ENCODE data around the gene PITPNC1. TPM values are rescaled to one million over a fixed set of nuclear protein-coding genes. Genes with fewer than 3 reads are reported as not detected.

Gene PITPNC1
- total and polyA plus RNA-seq, 2 of the 13 experiments (the other 11 are each of a cell fraction or from before 2014, with no cell fraction given), result 4.1 to 5.7 TPM

- DNase-seq (ENCODE audit: low spot score) (no peak), FAIRE-seq (no peak), ATAC-seq (no peak)
- BruUV-seq (replicated peaks), result no TSS peak
- Histone ChIP-seq H3K4me3 (replicated peaks in 1 of 3; ENCODE audit: insufficient read depth in 1 of 3, low read depth in 2 of 3, low read length in 3 of 3) (no peak overlapping the region), H2AFZ (ENCODE audit: low read length) (no peak overlapping the region), H3K36me3 (replicated peaks in 1 of 2; ENCODE audit: control insufficient read depth in 1 of 2, insufficient read depth in 2 of 2, low read length in 2 of 2) (no peaks in the 10 kb centered on the region), H3K27me3 (ENCODE audit: control insufficient read depth in 1 of 2, insufficient read depth in 2 of 2, low read length in 2 of 2) (0 out of 5 replicates have a peak, but pooled peaks cover 0 to 2% of the 10 kb centered on the region in 2 experiments), H3K79me2 (ENCODE audit: insufficient read depth, low read length) (no peaks in the 10 kb centered on the region), H3K4me1 (ENCODE audit: insufficient read depth, low read length) (no peaks in the 10 kb centered on the region), H3K9me3 (ENCODE audit: low read length) (no peaks in the 10 kb centered on the region), H3K27ac (ENCODE audit: extremely low read length, insufficient read depth, low read length) (no peak overlapping the region), H4K20me1 (ENCODE audit: insufficient read depth, low read length) (no peaks in the 10 kb centered on the region), H3K9ac (ENCODE audit: insufficient read depth, low read depth, low read length) (no peak overlapping the region), H3K4me2 (ENCODE audit: low read depth, low read length) (no peak overlapping the region)
- no peak for TF ChIP-seq GZF1 (CRISPR knock-in tag; IDR thresholded peaks at IDR 0.05)
- no peak for TF ChIP-seq GTF2F1 (IDR thresholded peaks at IDR 0.05; ENCODE audit: low read length)
- TF ChIP-seq, protein P1, sequence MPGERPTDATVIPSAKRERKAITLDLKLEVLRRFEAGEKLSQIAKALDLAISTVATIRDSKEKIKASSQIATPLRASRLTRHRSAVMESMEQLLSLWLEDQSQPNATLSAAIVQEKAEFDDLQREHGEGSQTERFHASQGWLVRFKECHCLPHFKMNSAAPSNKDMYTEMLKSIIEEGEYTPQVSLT (CRISPR knock-in tag; IDR thresholded peaks at IDR 0.05; ENCODE audit: borderline replicate concordance, low read depth), result no peak
- no peak for TF ChIP-seq STAG1 (CRISPR knock-in tag; IDR thresholded peaks at IDR 0.05)
- no peak for TF ChIP-seq ZNF564 (CRISPR knock-in tag; IDR thresholded peaks at IDR 0.05)
- TF ChIP-seq NFIC (IDR thresholded peaks at IDR 0.05; ENCODE audit: low read length), result no peak
- no peak for TF ChIP-seq HOXA7 (CRISPR knock-in tag; IDR thresholded peaks at IDR 0.05)
- TF ChIP-seq, protein P2, sequence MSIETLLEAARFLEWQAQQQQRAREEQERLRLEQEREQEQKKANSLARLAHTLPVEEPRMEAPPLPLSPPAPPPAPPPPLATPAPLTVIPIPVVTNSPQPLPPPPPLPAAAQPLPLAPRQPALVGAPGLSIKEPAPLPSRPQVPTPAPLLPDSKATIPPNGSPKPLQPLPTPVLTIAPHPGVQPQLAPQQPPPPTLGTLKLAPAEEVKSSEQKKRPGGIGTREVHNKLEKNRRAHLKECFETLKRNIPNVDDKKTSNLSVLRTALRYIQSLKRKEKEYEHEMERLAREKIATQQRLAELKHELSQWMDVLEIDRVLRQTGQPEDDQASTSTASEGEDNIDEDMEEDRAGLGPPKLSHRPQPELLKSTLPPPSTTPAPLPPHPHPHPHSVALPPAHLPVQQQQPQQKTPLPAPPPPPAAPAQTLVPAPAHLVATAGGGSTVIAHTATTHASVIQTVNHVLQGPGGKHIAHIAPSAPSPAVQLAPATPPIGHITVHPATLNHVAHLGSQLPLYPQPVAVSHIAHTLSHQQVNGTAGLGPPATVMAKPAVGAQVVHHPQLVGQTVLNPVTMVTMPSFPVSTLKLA (IDR thresholded peaks at IDR 0.05), result 0 out of 2 replicates have a peak, but pooled peaks have one; percentile 20
- in situ Hi-C loops (cut with HindIII; ENCODE audit: extremely low pct_ligation_motif_present, low pct_unique_long_range_greater_than_20kb) (no loop called here), intact Hi-C loops (cut with micrococcal nuclease; ENCODE audit: unreplicated experiment) (no loop called here)
- 25% methylated on average over 1 of the region's 1 CpG for WGBS (ENCODE audit: low lambda C conversion rate)
- ChIA-PET POLR2A (no interaction called here), CTCF (ENCODE audit: low intra/inter-chr PET ratio, low total read pairs) (no interaction called here)
Observed at GRCh38 chr17:67659028-67659427, 281.9 kb downstream of the PITPNC1 start.

- intact Hi-C loops (cut with micrococcal nuclease; ENCODE audit: unreplicated experiment), result no loop called here
- Histone ChIP-seq H2AFZ (ENCODE audit: low read length) (no peak overlapping the region), H3K4me3 (replicated peaks in 1 of 3; ENCODE audit: insufficient read depth in 1 of 3, low read depth in 2 of 3, low read length in 3 of 3) (no peak overlapping the region), H3K9me3 (ENCODE audit: low read length) (no peaks in the 10 kb centered on the region), H3K27me3 (ENCODE audit: control insufficient read depth in 1 of 2, insufficient read depth in 2 of 2, low read length in 2 of 2) (no peaks in the 10 kb centered on the region; a peak in 1 of 5 replicates), H3K36me3 (replicated peaks in 1 of 2; ENCODE audit: control insufficient read depth in 1 of 2, insufficient read depth in 2 of 2, low read length in 2 of 2) (no peaks in the 10 kb centered on the region), H3K79me2 (ENCODE audit: insufficient read depth, low read length) (no peaks in the 10 kb centered on the region), H4K20me1 (ENCODE audit: insufficient read depth, low read length) (no peaks in the 10 kb centered on the region), H3K4me1 (ENCODE audit: insufficient read depth, low read length) (no peaks in the 10 kb centered on the region), H3K27ac (ENCODE audit: extremely low read length, insufficient read depth, low read length) (no peak overlapping the region), H3K4me2 (ENCODE audit: low read depth, low read length) (no peak overlapping the region), H3K9ac (ENCODE audit: insufficient read depth, low read depth, low read length) (no peak overlapping the region)
- DNase-seq (ENCODE audit: low spot score) (no peak), FAIRE-seq (no peak), ATAC-seq (no peak)
- in situ Hi-C loops (cut with HindIII; ENCODE audit: extremely low pct_ligation_motif_present, low pct_unique_long_range_greater_than_20kb), result no loop called here
- BruUV-seq (replicated peaks), result no TSS peak
- ChIA-PET POLR2A (no interaction called here), CTCF (ENCODE audit: low intra/inter-chr PET ratio, low total read pairs) (no interaction called here)
- TF ChIP-seq MXD4 (CRISPR knock-in tag; IDR thresholded peaks at IDR 0.05), result no peak
Observed at GRCh38 chr17:67662712-67663111, 285.6 kb downstream of the PITPNC1 start.
